ENCODE data around the gene KRT4.

KRT4 gene

DNA sequence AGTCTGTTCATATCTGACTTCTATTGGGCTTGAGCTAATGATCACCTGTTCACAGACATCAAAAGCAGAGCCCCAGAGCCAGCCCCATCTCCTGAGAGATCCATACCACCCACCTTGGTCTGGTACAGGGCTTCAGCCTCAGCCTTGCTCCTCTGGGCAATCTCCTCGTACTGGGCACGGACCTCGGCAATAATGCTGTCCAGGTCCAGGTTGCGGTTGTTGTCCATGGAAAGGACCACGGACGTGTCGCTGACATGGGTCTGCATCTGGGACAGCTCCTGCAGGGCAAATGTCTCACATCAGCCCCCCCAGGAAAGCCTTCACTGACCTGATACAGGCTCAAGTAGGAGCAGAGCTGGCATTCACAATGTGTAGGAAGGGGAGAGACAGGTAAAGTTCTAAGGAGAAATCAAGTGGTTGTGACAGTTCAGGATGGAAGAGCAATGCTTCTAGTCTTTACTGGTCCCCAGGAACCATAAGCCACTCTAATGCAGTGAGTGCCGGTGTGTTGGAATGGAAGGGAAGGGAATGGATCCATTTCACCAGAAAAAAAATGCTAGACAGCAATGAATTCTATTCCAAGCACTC is 5.2 kb downstream of the KRT4 start:
- ATAC-seq: no peak
- peak overlapping the region in 1 of 2 donors; percentile 1 for H3K27ac Mint-ChIP-seq
- H3K9me3 Mint-ChIP-seq: no peaks in the 10 kb centered on the region
- no peak overlapping the region for H3K4me3 Mint-ChIP-seq
- H3K4me1 Mint-ChIP-seq: no peaks in the 10 kb centered on the region
- DNase-seq: no peak
- H3K27me3 Mint-ChIP-seq: no peaks in the 10 kb centered on the region

- no peak for DNase-seq
- H3K4me3 Mint-ChIP-seq: no peak overlapping the region
- no peaks in the 10 kb centered on the region for H3K4me1 Mint-ChIP-seq
- no peaks in the 10 kb centered on the region for H3K27me3 Mint-ChIP-seq
- ATAC-seq: no peak
- no peak overlapping the region for H3K27ac Mint-ChIP-seq
- no peaks in the 10 kb centered on the region for H3K9me3 Mint-ChIP-seq
Measured at GRCh38 chr12:52807544-52808470, 6.1 kb downstream of the KRT4 start.

DNA sequence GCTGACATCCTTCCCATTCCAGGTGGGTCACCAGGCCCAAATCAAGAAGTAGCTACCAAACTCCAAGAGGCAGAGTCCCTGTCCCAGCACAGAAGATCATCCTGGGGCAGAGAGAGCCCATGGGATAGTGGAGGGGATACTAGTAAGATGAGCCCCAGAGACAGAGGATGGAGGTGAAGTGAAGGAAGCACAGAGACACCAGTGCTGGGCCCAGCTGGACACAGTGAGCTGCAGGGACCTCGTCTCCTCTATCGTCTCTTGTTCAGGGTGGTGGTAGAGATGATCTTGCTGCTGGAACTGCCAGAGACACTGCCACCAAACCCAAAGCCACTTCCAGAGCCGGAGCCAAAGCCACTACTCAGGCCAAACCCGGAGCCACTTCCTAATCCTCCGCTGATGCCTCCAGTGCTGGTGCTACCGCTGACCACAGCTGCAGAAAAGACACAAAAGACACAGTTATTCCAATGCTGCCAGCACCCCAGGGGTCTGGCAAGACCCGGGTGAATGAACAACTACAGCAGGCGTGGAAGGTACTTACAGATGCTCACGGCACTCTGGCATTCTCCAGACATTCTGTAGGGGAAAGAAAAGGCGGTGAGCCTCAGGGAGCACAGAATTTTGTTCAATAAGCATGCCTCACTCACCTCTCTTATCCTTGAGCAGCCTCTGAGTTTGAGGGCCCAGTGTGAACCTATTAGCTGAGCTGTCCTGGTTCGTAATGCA is 6.9 kb downstream of the KRT4 start:
- Mint-ChIP-seq H3K27me3 (no peaks in the 10 kb centered on the region), H3K9me3 (no peaks in the 10 kb centered on the region)

GRCh38 chr12:52806169-52806811 is 7.6 kb downstream of the KRT4 start:
- H3K9me3 Mint-ChIP-seq: no peaks in the 10 kb centered on the region
- ATAC-seq (no peak), DNase-seq (no peak)
- no peaks in the 10 kb centered on the region for H3K4me1 Mint-ChIP-seq
- H3K27ac Mint-ChIP-seq: no peak overlapping the region
- H3K27me3 Mint-ChIP-seq: no peaks in the 10 kb centered on the region
- H3K4me3 Mint-ChIP-seq: no peak overlapping the region

More for the DNA sequence above, 6.9 kb downstream of the KRT4 start:
- ATAC-seq (no peak), DNase-seq (no peak)
- H3K4me3 Mint-ChIP-seq: no peak overlapping the region
- H3K4me1 Mint-ChIP-seq: no peaks in the 10 kb centered on the region
- no peak overlapping the region for H3K27ac Mint-ChIP-seq

DNA sequence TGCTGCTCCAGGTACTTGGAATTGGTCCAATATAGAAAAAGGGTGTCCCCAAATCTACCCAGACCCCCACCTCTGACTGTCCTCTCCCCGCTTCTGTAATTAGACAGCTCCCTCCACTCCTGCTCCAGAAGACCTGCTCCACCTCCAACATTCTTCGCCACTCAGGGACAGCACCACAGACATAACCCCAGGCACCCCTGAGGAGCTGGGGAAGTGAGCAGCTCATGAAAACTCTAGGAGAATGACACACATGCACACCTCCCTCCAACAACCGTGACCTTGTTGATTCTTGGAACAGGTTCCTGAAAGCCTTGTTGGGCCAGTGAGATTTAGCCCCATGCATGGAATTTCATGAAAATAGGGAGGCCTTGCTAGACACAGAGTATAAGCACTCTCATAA is 8.2 kb downstream of the KRT4 start:
- H3K27ac Mint-ChIP-seq: no peak overlapping the region
- H3K9me3 Mint-ChIP-seq: no peaks in the 10 kb centered on the region
- DNase-seq (no peak), ATAC-seq (no peak)
- no peak overlapping the region for H3K4me3 Mint-ChIP-seq
- H3K4me1 Mint-ChIP-seq: no peaks in the 10 kb centered on the region
- no peaks in the 10 kb centered on the region for H3K27me3 Mint-ChIP-seq

DNA sequence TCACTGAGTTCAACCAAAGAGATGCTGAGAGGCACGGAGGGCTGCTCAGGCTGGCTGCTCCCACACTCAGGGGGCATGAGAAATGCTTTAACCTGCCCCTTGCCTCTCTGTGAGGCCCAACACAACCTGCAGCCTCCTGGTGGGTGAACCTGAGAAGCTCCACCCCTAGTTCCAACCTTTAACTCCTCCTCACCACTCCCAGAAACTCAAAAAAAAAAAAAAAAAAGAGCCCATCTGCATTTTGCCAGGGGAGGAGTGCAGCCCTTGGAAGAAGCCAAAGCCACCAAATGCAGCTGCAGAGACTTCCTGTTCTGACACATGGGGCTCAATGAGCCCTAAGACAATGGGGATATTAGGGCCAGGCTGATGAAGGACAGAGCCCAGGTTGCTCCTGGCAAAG is 8.9 kb downstream of the KRT4 start:
- Mint-ChIP-seq H3K27ac (no peak overlapping the region), H3K27me3 (no peaks in the 10 kb centered on the region)

GRCh38 chr12:52802442-52802841 is 11.5 kb downstream of the KRT4 start:
- ATAC-seq (no peak), DNase-seq (no peak)
- H3K4me3 Mint-ChIP-seq: no peak overlapping the region
- no peaks in the 10 kb centered on the region for H3K27me3 Mint-ChIP-seq
- no peak overlapping the region for H3K27ac Mint-ChIP-seq
- no peaks in the 10 kb centered on the region for H3K4me1 Mint-ChIP-seq
- no peaks in the 10 kb centered on the region for H3K9me3 Mint-ChIP-seq

More for the DNA sequence above, 8.9 kb downstream of the KRT4 start:
- DNase-seq: no peak
- H3K4me3 Mint-ChIP-seq: no peak overlapping the region
- no peak for ATAC-seq
- H3K9me3 Mint-ChIP-seq: no peaks in the 10 kb centered on the region
- H3K4me1 Mint-ChIP-seq: no peaks in the 10 kb centered on the region

GRCh38 chr12:52801773-52802172 is 12.1 kb downstream of the KRT4 start:
- no peak overlapping the region for H3K4me3 Mint-ChIP-seq
- no peak for ATAC-seq

DNA sequence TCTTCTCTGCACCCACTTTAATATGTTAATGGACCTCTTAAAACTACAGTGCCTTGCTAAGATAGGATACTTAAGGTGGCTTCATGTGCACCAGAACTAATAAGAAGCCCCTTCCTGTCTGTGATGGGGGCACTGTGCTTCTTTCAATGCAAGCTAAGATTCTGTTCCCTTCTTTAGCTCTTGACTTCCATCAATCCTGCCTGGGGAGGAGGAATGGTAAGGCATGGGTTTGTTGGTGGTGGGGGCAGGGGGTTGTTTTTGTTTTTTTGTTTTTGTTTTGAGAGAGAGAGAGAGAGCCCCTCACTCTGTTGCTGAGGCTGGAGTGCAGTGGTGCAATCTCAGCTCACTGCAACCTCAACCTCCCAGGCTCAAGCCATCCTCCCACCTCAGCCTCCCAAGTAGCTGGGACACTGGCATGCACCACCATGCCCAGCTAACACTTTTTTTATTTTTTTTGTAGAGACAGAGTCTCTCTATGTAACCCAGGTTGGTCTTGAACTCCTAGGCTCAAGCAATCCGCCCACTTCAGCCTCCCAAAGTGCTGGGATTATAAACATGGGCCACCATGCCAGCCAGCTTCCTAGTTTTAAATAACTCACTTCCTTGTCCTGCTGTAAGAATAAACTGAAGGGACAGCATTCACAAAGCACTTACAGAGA is 13.5 kb downstream of the KRT4 start:
- ATAC-seq: no peak
- Mint-ChIP-seq H3K27ac (peak overlapping the region in 1 of 2 donors; percentile 30), H3K27me3 (no peaks in the 10 kb centered on the region), H3K4me3 (no peak overlapping the region), H3K4me1 (no peaks in the 10 kb centered on the region), H3K9me3 (no peaks in the 10 kb centered on the region)
- no peak for DNase-seq

More at GRCh38 chr12:52801773-52802172, 12.1 kb downstream of the KRT4 start:
- Mint-ChIP-seq H3K9me3 (no peaks in the 10 kb centered on the region), H3K27me3 (no peaks in the 10 kb centered on the region), H3K27ac (no peak overlapping the region), H3K4me1 (no peaks in the 10 kb centered on the region)
- no peak for DNase-seq

DNA sequence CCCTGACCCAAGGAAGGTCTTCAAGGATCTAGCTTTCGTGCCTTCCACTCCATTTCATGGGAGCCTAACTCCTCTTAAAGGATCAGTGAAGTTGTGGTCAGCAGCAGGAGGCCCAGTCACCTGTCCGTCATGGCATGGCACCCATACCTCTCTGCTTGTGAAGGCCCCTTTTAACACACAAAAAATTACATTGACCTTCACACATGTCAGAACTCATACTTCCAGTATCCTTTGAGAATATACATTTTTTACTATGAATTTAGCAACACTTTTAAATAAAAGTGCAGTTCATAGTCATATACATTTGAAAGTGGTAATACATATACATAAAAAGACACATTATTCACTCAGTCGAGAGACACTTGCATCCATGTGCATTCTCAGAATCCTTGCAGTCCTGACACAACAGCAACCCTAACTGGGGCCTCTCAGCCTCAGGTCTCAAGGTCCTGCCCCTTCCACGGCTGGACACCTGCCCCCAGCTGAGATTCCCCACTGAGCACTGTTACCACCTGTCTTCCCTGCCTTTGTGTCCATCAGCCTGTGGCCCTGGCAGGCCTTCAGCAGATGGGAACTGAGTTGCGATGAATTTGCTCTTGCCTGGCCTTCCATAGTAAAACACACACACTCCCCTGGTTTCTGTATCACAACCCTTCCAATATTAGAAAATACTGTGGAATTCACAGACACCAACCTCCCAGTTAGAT is 14.3 kb downstream of the KRT4 start:
- H3K27me3 Mint-ChIP-seq: no peaks in the 10 kb centered on the region
- no peak for ATAC-seq
- peaks cover 5% of the 10 kb centered on the region for H3K4me1 Mint-ChIP-seq
- no peak overlapping the region for H3K4me3 Mint-ChIP-seq
- DNase-seq: no peak
- H3K9me3 Mint-ChIP-seq: no peaks in the 10 kb centered on the region
- peak overlapping the region in 1 of 2 donors; percentile 30 for H3K27ac Mint-ChIP-seq

DNA sequence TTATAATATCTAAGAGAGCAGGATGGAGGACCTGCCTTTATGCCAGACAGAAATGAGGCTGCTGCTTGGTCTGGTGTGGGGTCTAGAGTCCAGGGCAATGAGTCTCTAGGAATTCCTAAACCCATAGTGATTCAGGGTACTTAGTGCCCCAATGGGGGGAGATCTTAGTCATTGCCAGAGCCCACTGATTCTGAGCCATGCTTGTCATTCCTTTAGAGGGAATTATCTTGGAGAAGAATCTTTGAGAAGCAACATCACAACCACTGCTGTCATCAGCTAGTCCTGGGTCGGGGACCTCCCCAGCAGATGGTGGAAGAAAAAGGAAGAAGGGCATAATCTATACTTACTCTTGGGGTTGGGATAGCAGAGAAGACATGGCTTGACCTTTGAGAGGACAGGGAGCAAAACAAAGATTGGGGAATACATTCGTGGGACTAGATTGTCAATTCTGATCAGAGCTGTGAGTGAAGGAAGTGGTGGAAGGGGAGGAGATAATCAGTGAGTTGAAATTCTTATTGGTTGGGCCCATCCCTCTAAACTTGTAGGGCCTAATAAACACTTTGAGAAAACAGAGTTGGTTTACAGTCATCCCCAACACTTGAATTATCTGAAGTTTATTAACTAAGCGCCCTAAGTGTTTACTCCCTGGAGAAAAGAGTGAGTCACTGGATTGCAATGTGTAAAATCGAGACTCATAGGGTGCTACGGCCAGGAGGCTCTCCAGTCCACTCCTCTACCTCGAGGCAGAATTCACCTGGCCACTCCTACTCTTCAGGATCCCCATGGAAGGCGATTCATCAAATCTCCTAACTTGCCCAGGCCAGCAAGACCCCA is 15.0 kb downstream of the KRT4 start:
- no peak overlapping the region for H3K27ac Mint-ChIP-seq
- ATAC-seq (no peak), DNase-seq (no peak)
- H3K27me3 Mint-ChIP-seq: no peaks in the 10 kb centered on the region
- H3K9me3 Mint-ChIP-seq: no peaks in the 10 kb centered on the region
- H3K4me1 Mint-ChIP-seq: peaks cover 12% of the 10 kb centered on the region
- no peak overlapping the region for H3K4me3 Mint-ChIP-seq

DNA sequence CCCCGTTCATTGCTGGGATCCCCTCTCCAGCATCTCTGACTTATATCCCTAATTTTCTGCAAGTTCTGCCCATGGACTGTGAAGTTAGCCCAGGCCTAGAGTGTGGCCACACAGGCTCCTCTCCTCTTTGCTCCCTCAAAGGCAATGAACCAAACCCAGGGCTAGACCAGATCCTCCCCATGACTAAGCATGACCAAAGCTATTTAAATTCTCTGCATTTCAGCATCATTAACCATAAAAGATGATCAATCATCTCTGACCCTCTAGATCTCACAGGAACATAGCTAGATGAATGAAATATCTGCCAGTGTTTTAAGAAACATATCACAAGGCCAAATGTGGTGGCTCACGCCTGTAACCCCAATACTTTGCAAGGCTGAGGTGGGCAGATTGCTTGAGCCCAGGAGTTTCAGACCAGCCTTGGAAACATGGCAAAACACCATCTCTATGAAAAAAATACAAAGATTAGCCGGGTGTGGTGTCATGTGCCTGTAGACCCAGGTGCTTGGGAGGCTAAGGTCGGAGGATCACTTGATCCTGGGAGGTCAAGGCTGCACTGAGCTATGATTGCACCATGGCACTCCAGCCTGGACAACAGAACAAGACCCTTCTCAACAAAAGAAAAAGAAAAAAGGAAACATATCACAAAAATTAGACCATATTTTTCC is 15.8 kb downstream of the KRT4 start:
- Mint-ChIP-seq H3K9me3 (no peaks in the 10 kb centered on the region), H3K4me1 (peaks cover 12% of the 10 kb centered on the region), H3K4me3 (no peak overlapping the region), H3K27me3 (no peaks in the 10 kb centered on the region), H3K27ac (no peak overlapping the region)
- ATAC-seq (no peak), DNase-seq (no peak)

DNA sequence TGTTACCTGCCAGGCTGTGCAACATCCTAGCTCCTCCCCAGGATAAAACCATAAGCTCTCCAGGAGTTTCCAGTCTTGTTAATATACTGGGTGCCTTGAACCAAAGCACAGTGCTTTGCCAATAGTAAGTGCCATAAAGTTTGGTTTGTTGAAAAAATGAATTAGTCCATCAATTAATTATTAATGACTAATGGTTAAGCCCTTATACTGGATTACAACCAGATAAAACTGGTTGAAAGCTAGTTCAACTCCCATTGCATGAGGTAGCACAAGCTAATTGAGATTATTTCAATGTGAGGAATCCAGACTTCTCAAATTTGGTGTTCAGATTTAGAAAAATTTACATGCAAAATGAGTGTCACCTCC is 16.4 kb downstream of the KRT4 start:
- ATAC-seq (no peak), DNase-seq (no peak)
- Mint-ChIP-seq H3K4me1 (peaks cover 16% of the 10 kb centered on the region), H3K27me3 (no peaks in the 10 kb centered on the region), H3K4me3 (no peak overlapping the region), H3K27ac (no peak overlapping the region), H3K9me3 (no peaks in the 10 kb centered on the region)
